Measurements from ENCODE around the gene GALNTL6. TPM values are rescaled to one million over a fixed set of nuclear protein-coding genes. Genes with fewer than 3 reads are reported as not detected.

Gene GALNTL6
- total and polyA plus RNA-seq, 2 of the 4 experiments (the other 2 are of a cell fraction): under 0.01 TPM; not detected in 1

DNA sequence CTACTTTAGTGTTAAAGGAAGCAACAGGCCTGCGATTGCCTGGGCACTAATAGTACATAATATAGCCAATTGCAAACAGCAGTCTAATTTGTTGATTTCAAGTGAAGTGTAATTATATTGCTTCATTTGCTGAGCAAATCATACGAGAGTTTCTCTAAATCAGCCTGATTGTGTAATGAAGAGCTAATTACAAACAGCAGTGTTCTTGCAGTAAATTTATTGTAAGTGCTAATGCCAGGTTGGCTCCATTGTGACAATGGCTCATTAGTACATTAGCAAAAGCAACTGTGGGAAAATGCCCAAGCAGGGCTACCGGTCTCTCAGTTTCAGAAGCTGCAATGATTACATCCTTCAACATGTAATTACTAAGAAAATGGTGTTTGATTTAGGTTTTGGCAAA is 591.5 kb downstream of the GALNTL6 start:
- no peak overlapping the region for H3K4me3 ChIP-seq (ENCODE audit: insufficient read depth, low read depth, low read length)
- H3K4me1 ChIP-seq (ENCODE audit: control insufficient read depth, insufficient read depth, low read length): no peaks in the 10 kb centered on the region
- no peak overlapping the region for H3K27ac ChIP-seq (ENCODE audit: insufficient read depth, low read length)
- no peak overlapping the region for H2AK5ac ChIP-seq (ENCODE audit: low read depth, low read length)
- no peaks in the 10 kb centered on the region for H3K9me1 ChIP-seq (ENCODE audit: insufficient read depth, low read length)
- DNase-seq (no peak), ATAC-seq (ENCODE audit: low read depth) (no peak)
- WGBS, 2 experiments (ENCODE audit: extremely low coverage in 2 of 2, insufficient read length in 1 of 2): no CpG with 5 or more reads among the region's 3 CpGs
- no peak overlapping the region for H2BK120ac ChIP-seq (ENCODE audit: low read depth, low read length)
- no peak overlapping the region for H2BK15ac ChIP-seq (ENCODE audit: low read depth, low read length)
- H2AK9ac ChIP-seq (replicated peaks; ENCODE audit: low read depth, low read length, poor library complexity): no peak overlapping the region
- no peaks in the 10 kb centered on the region for H3K79me1 ChIP-seq (ENCODE audit: low read depth in 1 of 2, low read length in 2 of 2)
- H4K8ac ChIP-seq (ENCODE audit: low read depth in 2 of 2, low read length in 2 of 2): no peak overlapping the region
- no peak overlapping the region for H3K9ac ChIP-seq (ENCODE audit: low read depth, low read length)
- TF ChIP-seq RFX5 (IDR thresholded peaks at IDR 0.05; ENCODE audit: low read depth, low read length) (no peak), BHLHE40 (IDR thresholded peaks at IDR 0.05; ENCODE audit: low read depth, low read length) (no peak), CEBPB (IDR thresholded peaks at IDR 0.05; ENCODE audit: low read depth, low read length) (no peak), POLR2A (IDR thresholded peaks at IDR 0.05; ENCODE audit: low read depth, low read length) (no peak)
- TF ChIP-seq, protein P1, sequence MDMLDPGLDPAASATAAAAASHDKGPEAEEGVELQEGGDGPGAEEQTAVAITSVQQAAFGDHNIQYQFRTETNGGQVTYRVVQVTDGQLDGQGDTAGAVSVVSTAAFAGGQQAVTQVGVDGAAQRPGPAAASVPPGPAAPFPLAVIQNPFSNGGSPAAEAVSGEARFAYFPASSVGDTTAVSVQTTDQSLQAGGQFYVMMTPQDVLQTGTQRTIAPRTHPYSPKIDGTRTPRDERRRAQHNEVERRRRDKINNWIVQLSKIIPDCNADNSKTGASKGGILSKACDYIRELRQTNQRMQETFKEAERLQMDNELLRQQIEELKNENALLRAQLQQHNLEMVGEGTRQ (IDR thresholded peaks at IDR 0.05; ENCODE audit: low read depth, low read length): no peak
- in situ Hi-C loops (cut with MboI; ENCODE audit: low sequenced_read_pairs): no loop called here
- H4K91ac ChIP-seq (ENCODE audit: insufficient read depth, low read depth, low read length): no peak overlapping the region
- no peak overlapping the region for H3K4me2 ChIP-seq (ENCODE audit: low read depth, low read length)
- BruUV-seq (replicated peaks): no TSS peak
- H3K23ac ChIP-seq (ENCODE audit: low read depth, low read length): no peak overlapping the region
- no peak overlapping the region for H4K5ac ChIP-seq (ENCODE audit: low read depth, low read length)
- no peak overlapping the region for H3K18ac ChIP-seq (ENCODE audit: low read depth, low read length)
- no peak overlapping the region for H2BK5ac ChIP-seq (ENCODE audit: low read depth, low read length, poor library complexity, severe bottlenecking)
- H4K20me1 ChIP-seq (ENCODE audit: insufficient read depth, low read length): no peaks in the 10 kb centered on the region
- POLR2A ChIA-PET (ENCODE audit: unreplicated experiment): no interaction called here
- dilution Hi-C loops (cut with HindIII; ENCODE audit: low sequenced_read_pairs, unreplicated experiment): no loop called here
- CTCF ChIA-PET: no interaction called here
- intact Hi-C loops (cut with micrococcal nuclease): no loop called here
- no peaks in the 10 kb centered on the region for H3K27me3 ChIP-seq (ENCODE audit: control insufficient read depth, insufficient read depth, low read length)
- no peak overlapping the region for H3K56ac ChIP-seq (ENCODE audit: extremely low read depth, insufficient read depth, low read length)
- H3K4ac ChIP-seq (ENCODE audit: low read depth, low read length): no peak overlapping the region
- H3K9me3 ChIP-seq (ENCODE audit: control insufficient read depth, insufficient read depth, low read length): no peaks in the 10 kb centered on the region; the same call in 1 of the 2 replicates
- no peak overlapping the region for H3K14ac ChIP-seq (replicated peaks; ENCODE audit: low read depth, low read length)
- no peak overlapping the region for H2BK20ac ChIP-seq (ENCODE audit: low read depth, low read length)
- no peak overlapping the region for H2AFZ ChIP-seq (replicated peaks; ENCODE audit: low read length, poor library complexity)
- H3K36me3 ChIP-seq (ENCODE audit: control insufficient read depth, insufficient read depth, low read length): no peaks in the 10 kb centered on the region
